Parathyroid adenoma (tissue), 2 donors: ENCODE measurements around the gene RAPGEF4.

ENCODE experiments used
- H2AFZ ChIP-seq: fragments of 300-600 bp; sonication (generic); one replicate; pipeline ENCODE4 v1.7.0; 2017; ENCODE audit warnings: antibody characterized with exemption, mild to moderate bottlenecking
- H3K27ac ChIP-seq: fragments of 300-600 bp; sonication (generic); one replicate; pipeline ENCODE4 v1.7.0; 2017
- H3K27me3 ChIP-seq: fragments of 300-600 bp; sonication (generic); one replicate; pipeline ENCODE4 v1.7.0; 2017; ENCODE audit warnings: low read length; ENCODE audit not compliant: control insufficient read depth, insufficient read depth
- H3K36me3 ChIP-seq: fragments of 300-600 bp; sonication (generic); one replicate; pipeline ENCODE4 v1.7.0; 2017; ENCODE audit warnings: low read length; ENCODE audit not compliant: control insufficient read depth, insufficient read depth
- H3K4me1 ChIP-seq: fragments of 300-600 bp; sonication (generic); one replicate; pipeline ENCODE4 v1.7.0; 2017; ENCODE audit warnings: control low read depth
- H3K4me2 ChIP-seq: fragments of 300-600 bp; sonication (generic); one replicate; pipeline ENCODE4 v1.7.0; 2017; ENCODE audit warnings: low read length
- H3K4me3 ChIP-seq: fragments of 300-600 bp; sonication (generic); one replicate; pipeline ENCODE4 v1.7.0; 2017; ENCODE audit warnings: low read depth, low read length
- H3K79me2 ChIP-seq: fragments of 300-600 bp; sonication (generic); one replicate; pipeline ENCODE4 v1.7.0; 2017; ENCODE audit warnings: control low read depth
- H3K9ac ChIP-seq: fragments of 300-600 bp; sonication (generic); one replicate; pipeline ENCODE4 v1.7.0; 2017; ENCODE audit warnings: mild to moderate bottlenecking
- H3K9me3 ChIP-seq: fragments of 300-600 bp; sonication (generic); one replicate; pipeline ENCODE4 v1.7.0; 2017; ENCODE audit warnings: low read length; ENCODE audit not compliant: control insufficient read depth
- CTCF ChIP-seq: fragments of 300-600 bp; sonication (generic); IDR thresholded peaks from one replicate; pipeline ENCODE4 v1.7.0; 2017; ENCODE audit warnings: antibody characterized with exemption, mild to moderate bottlenecking
- donor health status: primary hyperparathyroidism.

Gene RAPGEF4

DNA sequence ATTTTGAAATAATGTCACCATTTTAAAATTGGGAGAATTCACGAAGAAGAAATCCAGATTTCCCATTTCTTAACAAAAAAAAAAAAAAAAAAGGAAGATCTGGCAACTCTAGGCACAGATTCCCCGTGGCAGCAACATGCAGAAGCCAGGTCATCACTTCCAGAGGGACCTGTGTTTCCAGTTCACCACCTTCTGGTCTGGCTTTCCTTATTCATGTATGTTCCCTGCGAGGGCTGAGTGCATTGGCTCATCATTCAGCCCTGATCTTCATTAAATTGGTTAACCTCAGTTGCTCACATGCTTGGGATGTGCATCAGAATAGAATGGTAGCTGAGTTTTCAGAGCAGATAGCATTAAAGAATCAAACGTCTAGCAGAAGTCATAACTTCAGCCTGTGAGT, 315.0 kb downstream of the RAPGEF4 start:
- Histone ChIP-seq H3K79me2 (no peaks in the 10 kb centered on the region), H3K36me3 (no peaks in the 10 kb centered on the region), H3K4me3 (no peak overlapping the region), H3K27me3 (no peaks in the 10 kb centered on the region), H3K9ac (no peak overlapping the region), H3K4me2 (no peak overlapping the region), H3K27ac (no peak overlapping the region), H3K9me3 (no peaks in the 10 kb centered on the region), H2AFZ (no peak overlapping the region), H3K4me1 (no peaks in the 10 kb centered on the region)
- TF ChIP-seq CTCF = no peak

GRCh38 chr2:173051463-173052215, 316.0 kb downstream of the RAPGEF4 start:
- Histone ChIP-seq H3K27ac (no peak overlapping the region), H3K27me3 (no peaks in the 10 kb centered on the region), H3K4me2 (no peak overlapping the region), H2AFZ (no peak overlapping the region), H3K79me2 (no peaks in the 10 kb centered on the region), H3K9ac (no peak overlapping the region), H3K9me3 (no peaks in the 10 kb centered on the region), H3K4me1 (no peaks in the 10 kb centered on the region), H3K36me3 (no peaks in the 10 kb centered on the region), H3K4me3 (no peak overlapping the region)
- no peak for TF ChIP-seq CTCF

DNA sequence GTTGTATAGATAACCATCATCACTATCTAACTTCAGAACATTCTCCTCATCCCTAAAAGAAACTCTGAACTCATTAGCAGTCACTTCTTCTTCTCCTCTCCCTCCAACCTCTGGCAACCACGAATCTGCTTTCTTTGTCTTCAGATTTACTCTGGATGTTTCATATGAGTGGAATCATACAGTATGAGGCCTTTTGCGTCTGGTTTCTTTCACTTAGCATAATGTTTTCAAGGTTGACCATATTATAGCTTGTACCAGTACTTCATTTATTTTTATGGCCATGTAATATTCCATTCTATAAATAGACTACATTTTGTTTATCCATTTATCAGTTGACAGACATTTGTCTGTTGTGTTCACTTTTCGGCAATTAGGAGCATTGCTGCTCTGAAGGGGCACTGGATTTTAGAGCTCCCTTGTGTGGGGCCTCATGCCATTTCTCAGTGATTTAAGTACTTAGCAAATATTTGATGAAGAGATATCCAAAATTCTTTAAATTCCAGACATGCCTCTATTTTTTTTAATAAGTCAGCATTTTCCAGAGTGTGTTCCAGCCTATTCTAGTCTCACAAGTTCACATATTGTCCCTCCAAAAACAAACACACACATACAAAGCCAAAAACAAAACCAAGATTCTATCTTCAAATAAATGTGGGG, 317.5 kb downstream of the RAPGEF4 start:
- Histone ChIP-seq H3K9ac (no peak overlapping the region), H3K36me3 (no peaks in the 10 kb centered on the region), H3K4me2 (no peak overlapping the region), H3K9me3 (no peaks in the 10 kb centered on the region), H3K27ac (no peak overlapping the region), H3K27me3 (no peaks in the 10 kb centered on the region), H3K79me2 (no peaks in the 10 kb centered on the region), H2AFZ (no peak overlapping the region), H3K4me3 (no peak overlapping the region), H3K4me1 (no peaks in the 10 kb centered on the region)
- TF ChIP-seq CTCF = no peak

- no peaks in the 10 kb centered on the region for H3K27me3 ChIP-seq
- H3K27ac ChIP-seq = no peak overlapping the region
- H3K9ac ChIP-seq = no peak overlapping the region
- H3K79me2 ChIP-seq = no peaks in the 10 kb centered on the region
- no peak overlapping the region for H3K4me2 ChIP-seq
- no peak overlapping the region for H2AFZ ChIP-seq
- TF ChIP-seq CTCF = no peak
- no peaks in the 10 kb centered on the region for H3K4me1 ChIP-seq
- H3K36me3 ChIP-seq = no peaks in the 10 kb centered on the region
- no peaks in the 10 kb centered on the region for H3K9me3 ChIP-seq
- H3K4me3 ChIP-seq = no peak overlapping the region
Observed at GRCh38 chr2:173054466-173054865, 318.8 kb downstream of the RAPGEF4 start.
